Hematopoietic multipotent progenitor cell treated with erythropoietin and hydrocortisone succinate and interleukin-3 and kit ligand, for 8 days (in vitro differentiated cells): ENCODE results near the gene KCNIP1.

Source experiments
- DNase-seq: peaks from one replicate; pipeline ENCODE4 v3.0.0-alpha.2; 2015

The KCNIP1 gene

DNA sequence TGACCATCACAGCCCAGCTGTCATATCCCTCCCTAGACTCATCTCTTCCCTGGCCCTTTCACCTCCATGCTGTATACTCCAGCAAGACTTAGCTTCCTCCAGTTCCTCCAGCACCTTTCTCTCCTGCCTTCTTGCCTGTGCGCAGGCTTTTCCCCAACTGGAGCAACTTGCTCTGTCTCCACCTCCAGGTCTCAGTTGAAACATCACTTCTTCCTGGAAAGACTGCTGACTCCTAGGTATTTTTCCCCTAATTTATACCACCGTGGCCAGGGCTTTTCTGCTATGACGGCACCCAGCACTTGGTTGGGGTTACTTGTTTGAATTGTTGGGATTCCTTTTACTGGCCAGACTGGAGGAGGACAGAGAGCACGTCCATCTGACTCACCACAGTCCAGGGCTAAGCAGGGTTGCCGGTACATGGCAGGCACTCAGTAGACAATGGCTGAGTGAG is 67.5 kb downstream of the KCNIP1 start:
- DNase-seq = no peak

DNA sequence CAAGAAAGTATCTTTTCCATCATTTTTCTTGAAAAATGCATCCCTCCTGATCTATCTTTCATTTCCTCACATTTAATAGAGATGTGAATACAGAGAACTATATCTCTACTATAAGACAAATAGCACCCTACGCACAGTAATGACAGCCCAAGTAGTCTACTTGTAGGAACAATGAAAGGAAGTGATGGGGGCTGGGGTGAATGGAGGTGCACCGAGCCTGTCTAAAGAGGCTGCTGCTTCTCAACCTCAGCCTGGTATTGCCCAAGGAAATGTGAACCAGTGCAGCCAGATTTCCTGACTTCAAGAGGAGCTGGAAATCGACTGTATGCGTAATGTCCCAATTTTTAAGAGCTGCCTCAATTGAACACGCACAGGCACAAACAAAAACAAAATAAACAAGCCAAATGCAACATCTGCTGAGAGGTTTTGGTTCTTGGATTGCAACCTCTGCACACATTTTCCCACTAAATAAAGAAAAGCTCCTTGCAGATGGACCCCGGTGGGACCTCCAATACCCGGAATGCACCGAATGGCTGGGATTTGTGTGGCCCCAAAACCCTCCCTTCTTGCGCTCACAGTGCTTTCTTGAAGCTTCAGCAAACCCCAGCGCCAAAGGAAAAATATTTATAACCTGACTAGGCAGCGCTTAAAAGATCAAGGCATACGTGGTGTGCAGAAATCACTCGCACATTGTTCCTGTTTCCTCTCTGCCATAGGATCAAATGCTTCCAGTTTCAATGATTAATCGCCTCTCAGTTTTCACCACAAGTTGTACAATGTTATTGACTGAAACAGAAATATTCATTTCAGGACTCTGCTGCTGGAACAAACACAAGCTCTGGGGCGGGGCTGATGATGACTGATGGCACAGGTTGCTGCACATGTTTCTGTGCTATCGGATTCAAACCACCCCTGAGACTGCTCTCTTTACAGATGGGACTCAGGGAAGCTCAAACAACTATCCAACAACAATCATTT is 68.3 kb downstream of the KCNIP1 start:
- no peak for DNase-seq

DNA sequence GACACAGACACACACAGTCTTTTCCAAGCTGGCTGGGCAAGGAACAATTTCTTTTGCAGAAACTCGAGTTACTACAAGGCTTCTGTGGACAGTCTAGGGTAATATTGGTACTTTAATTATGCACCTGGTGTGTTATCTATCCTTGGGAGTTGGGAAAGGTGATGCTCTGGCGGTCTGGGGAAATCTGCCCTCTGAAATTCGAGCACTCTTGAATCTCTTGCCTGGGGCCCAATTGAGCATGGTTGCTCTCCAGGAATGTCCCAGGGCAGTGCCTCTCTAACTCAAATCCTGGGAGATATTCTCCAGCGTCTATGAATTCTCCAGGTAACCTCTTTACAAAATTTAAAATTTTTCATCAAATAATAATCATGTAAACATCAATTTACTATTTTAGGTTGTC is 69.3 kb downstream of the KCNIP1 start:
- DNase-seq = no peak

DNA sequence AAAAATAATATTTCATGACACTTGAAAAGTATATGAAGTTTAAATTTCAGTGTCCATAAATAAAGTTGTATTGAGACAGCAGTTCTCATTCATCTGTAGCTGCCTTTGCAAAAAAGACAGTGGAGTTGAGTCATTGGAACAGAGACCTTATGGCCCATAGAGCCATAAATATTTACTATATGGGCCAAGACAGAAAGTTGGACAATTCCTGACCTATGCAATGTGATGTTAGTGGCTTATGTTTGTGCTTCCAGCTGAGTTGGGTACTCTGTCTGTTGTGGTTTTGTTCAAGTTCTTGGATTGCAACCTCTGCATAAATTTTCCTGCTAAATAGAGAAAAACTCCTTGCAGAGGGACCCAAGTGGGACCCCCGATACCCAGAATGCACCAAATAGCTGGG is 69.8 kb downstream of the KCNIP1 start:
- DNase-seq = no peak

DNA sequence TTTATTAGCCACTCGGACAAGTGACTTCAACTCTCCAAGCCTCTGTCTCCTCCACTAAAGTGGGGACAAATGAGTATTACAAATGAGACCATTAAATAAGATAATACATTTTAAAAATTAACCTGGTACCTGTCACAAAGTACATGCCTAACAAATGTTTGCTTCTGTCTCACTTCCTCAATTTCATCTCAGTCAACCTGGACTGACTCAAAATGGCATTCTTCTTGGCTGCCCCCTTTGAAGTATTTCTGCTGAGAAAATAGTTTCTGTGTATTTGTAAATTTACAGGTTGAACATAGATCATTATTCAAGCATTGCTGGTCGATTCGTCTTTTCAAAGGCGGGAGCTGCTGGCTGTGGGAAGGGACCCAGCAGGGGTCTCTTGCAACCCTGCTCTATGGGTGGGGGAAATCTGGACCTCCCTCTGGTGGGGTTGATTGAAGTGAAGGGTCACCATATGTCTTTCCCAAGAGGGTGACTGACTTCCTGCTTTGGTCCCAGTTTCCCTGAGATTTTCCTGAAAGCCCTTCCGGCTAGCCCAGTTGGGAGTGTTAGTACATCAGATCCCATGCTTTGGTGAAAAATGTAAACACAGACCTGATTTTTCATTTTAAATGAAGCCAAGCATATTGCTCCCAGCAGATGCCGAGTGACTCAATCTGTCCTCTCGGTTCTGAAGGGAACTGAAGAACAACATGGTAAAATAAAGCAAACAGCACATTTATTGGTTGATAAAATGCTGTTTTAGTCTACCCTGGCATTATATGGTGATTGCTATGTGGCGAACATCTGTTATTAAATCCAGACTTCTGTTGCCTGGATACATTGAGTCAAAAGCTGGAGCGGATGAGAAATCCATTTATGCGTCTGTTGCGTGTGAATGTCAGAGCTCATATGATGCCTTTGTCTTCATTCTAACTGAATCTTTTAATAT is 73.0 kb downstream of the KCNIP1 start:
- DNase-seq = no peak

DNA sequence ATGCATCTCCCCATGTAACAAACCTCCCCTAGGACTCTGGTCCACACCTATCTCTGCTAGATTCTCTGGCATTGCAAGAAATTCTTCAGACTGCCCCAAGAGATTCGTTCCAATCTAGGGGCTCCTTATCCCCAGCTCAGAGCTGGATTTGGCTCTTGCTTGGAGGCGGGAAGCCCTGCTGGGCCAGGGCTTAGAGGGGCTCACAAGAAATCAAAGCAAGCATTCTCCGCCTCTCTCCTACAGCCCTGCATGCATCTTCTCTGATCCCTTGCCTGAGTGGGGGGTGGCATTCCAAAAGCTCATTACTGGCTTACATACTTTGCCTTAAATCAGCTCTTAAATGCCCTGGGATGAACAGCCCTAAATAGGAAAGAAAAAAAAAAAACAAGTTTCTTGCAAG is 75.8 kb downstream of the KCNIP1 start:
- DNase-seq = no peak

DNA sequence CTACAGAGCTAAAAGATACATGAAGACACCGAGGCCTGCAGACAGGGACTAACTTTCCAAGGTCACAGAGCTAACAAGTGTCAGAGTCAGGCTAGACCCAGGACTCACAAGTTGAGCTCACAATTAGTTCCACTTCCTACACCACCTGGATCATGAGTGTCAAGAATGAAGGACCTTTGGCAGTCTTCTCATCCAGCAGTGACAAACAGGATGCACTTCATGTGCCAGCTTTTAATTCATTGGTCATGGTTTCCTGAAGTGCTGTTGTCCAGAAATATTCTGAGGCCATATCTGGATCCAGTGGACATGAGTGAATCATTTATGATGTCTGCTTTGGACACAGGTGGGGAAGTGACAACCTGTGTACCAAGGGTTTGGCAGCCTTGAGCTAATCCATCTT is 77.4 kb downstream of the KCNIP1 start:
- no peak for DNase-seq

DNA sequence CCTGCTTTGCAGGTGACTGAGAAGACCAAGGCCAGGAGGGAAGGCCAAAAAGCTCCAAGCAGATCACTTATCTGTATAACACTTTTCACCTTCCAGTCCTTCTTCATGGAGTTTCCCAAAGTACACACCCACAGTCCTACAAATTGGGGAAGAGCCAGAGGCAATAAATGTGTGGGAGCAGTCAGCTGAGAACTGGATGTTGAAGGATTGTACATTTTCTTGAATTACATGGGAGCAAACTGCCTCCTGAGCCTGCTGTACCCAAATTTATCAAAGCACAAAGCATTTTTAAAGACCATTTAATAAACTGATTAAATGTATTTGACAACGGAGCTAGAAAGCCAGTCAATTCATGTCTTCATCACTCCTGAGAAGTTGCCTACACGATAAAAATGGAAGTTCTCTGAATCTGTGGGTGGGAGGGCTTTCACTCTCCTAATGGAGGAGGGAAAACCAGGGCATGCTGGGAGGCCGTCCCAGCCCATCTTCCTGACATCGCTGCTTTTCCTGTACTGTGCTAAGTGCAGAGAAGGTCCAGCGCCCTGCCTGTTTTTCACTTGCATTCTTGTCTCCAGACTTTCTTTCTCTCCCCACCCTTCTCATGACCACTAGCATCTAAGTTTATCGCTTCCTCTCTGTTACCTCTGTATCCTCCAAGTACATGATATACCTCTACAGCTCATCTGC is 79.0 kb downstream of the KCNIP1 start:
- no peak for DNase-seq

DNA sequence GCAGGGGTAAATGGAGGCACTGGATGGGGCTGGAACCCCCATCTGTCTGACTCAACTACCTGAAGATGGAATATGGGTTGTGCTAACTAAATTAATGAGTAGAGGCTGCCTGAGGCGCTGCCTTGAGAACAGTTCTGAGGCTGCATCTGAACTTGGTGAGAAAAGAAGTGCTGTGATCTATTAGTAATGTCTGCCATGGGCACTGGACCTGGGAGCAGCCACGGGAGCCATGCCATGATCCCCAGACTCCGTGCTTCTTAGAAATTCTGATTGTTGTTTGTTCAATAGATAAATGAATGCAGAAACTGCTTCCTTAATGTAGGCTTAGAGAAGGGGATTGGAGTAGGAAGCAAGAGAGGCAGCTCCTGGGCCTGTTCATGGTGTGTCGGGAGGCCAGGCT is 80.2 kb downstream of the KCNIP1 start:
- DNase-seq = no peak

DNA sequence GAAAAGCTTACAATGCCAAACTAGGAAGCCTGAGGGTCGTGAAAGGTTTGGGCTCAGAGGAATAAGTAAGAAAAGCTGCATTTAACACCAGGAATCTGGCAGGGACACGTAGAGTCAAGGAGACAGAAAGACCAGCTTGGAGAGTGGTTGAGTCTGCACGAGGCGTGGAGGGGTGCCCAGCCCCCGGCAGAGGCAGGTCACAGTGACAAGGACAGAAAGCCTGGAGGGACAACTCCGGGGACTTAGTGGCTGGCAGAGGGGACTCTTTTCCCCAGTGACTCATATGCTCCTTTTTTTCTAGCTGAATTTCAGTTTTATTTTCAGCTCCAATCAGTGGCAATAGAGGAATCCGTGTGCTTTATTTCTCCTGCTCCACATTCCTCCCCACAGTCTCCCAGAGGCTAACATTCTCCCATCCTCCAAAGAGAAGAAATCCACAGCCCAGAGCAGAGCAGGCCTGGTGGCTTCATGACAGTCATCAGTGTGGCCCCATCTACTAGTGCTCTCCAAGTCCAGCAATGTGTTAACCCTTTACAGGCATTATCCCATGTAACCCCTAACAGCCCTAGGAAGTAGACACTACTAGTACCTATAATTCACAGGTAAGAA is 80.7 kb downstream of the KCNIP1 start:
- no peak for DNase-seq

DNA sequence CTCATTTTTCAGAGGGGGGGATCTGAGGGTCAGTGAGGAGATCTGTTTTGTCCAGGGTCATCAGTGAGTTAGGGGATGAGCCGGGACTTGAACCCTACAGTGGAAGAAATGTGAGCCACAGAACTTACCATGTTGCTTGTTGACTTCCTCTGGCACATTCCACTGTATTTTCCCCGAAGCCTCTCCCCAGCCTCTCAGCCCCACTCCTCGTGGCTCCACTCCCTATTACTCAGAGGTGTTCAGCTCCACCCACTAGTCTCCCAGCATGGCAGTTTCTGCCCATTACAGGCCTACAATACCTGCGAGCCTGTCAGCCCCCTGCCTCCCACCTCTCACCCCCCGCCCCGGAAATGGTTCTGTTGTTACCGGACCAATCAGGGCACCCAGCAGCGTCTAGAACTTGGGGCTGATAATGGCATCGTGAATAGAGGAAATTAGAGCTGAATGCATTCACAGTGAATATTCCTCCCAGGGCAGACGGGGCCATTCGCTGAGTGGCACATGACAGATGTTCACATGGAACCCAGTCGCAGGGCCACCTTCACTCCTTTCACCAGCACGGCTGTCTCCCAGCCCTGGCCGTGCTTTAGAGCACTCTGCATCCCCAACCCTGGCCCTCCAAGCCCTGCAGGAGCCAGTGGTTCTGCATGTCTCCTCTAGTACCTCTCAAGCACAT is 81.6 kb downstream of the KCNIP1 start:
- no peak for DNase-seq

DNA sequence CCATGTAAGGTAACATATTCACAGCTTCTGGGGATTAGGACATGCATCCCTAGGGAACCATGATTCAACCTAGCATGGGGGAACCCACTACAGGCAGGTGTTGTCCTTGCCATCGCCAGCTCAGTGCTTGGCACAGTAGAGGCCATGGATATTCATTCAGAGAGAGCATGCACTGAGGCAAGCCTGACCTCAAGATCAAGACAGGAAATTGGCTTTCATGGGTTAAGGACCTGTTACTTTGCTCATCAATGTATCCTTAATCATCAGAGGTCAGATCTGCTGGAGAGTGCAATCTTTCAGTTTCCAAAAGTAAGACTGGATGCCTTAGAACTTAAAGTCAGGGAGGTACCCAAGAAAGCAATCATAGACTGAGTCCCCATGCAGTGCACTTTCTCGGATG is 84.0 kb downstream of the KCNIP1 start:
- DNase-seq = no peak

DNA sequence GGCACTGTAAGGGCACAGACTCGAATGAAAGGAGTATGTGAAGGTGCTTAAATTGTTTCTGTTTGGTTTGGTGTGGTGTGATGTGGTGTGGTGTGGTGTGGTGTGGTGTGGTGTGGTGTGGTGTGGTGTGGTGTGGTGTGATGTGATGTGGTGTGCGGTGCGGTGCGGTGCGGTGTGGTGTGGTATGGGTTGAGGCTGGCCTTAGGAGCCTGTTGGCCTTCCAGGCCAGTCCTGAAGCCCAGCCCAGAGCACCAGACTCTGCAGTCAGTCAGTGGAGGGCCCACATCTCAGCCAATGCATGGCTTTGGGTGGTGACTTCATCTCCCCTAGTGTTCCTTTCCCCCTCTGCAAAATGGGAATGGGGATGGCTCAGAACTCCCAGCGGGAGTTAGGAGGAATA is 85.8 kb downstream of the KCNIP1 start:
- no peak for DNase-seq

DNA sequence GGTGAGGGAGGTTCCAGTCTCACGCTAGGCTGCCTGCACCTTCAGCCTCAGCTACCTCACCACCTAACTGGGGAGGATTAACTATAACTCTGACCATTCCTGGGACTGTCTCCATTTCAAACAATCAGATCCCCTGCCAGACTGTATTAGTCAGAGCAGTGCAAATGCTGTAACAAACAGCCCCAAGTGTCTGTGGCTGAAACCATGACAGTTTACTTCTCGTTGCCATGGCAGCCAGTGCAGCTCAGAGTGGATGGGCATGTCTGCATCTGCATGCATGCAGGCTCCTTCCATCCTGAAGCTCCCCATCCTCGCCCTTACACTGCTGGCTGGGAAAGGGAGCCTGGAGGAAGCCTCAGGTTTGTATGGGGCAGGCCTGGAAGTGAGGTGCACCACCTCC is 86.7 kb downstream of the KCNIP1 start:
- DNase-seq = no peak

DNA sequence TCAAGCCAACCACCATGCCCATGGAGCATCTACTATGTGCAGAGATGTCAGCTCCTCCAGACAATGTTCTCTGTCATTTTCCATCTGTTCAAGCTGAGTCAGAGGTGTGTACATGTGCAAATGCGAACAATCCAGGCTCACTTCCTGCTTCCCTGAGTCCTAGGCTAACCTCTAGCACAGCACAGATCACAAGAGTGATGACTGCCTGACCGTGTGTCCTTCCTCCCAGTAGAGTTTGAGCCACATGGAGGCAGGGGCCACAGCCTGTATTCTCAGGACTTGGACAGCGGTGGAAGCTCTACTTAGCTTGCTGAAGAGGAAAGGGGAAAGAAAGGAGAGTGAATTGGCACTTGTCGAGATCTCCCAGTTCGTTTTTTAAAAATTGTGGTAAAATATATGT is 87.2 kb downstream of the KCNIP1 start:
- DNase-seq = no peak

DNA sequence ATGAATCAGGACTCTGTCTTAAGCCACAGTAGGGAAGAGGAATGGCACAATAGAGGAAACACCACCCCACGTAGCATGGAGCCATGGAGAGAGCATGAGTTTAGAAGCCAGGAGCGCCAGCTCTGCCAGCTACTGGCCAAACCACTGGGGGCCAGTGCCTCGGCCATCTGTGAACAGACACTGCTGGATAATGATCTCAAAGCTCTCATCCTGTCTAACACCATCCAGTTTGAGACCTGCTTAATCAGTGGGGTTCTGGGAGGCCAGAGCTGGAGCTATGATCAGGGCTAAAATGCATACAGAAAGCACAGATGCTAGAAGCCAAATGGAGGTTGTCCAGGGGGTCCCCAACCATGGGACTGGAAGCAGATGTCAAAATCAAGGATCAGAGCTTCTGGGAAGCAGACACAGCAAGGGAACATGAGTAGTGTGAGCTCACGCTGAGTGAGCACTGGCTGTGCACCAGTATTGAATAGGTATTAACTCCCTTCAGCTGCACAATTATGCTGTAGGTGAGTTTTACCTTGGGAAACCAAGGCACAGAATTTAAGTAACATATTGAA is 92.7 kb downstream of the KCNIP1 start:
- DNase-seq = no peak

DNA sequence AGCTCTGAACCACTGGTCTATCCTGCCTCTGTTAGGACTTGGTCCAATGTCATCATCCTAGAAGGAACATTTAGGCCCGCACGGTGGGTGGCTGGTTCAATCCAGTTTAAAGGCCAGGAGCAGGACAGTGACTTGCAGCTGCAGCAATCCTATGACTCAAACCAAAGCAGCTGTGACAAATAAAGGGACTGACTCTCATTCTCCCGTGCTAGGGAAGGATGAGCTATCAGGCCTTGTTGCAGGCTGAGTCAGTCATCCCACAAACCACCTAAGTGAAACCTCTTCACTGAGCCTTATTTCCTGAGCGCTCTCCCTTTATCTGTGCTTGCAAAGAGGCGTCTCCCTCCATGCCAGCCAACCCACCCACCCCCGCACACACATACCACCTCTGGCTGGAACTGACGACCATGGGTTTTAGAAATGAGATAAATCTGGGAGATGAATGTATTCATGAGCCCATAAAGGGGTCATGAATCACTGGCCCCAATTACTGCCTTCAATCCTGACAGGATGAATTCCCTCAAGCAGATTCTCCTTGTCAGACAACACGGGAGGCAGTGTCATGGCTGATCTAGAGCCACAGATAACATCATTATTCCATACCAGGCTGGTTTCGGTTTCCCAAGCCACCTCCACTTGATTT is 93.4 kb downstream of the KCNIP1 start:
- no peak for DNase-seq

DNA sequence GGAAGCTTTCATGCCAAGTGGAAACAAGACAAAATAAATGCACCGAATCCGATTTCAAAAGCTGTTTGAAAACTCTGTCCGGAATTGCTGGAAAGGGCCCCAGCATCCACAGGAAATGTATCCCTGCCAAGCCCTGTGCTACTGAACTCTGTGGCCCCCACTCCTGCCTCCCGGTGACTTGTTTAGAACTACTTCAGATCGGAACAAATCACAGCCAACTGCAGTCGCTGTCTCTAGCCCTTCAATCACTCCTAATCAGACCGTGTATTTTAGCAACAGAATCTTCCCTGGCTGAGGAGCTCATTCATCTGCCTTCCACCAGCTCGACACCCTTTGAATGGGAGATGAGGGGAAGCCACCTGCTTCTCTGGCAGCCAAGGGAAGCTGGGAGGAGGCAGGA is 94.1 kb downstream of the KCNIP1 start:
- DNase-seq = no peak

DNA sequence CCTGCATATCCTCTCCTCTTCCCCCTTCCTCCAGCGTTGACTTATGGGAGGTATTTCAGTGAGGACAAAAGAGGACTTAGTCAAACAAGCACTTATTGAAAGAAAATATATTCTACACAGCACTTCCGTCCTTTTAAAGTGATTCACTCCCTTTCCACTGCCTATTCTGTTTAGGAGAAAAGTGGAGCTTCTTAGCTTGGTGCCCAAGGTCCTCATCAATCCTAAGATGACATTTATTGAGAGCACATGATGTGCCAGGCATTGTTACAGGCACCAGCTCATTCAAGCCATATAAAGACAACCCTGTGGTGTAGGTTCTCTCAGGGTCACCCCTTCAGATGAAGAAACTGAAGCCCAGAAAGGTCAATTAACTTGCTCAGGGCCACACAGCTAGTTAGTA is 95.9 kb downstream of the KCNIP1 start:
- DNase-seq = no peak

DNA sequence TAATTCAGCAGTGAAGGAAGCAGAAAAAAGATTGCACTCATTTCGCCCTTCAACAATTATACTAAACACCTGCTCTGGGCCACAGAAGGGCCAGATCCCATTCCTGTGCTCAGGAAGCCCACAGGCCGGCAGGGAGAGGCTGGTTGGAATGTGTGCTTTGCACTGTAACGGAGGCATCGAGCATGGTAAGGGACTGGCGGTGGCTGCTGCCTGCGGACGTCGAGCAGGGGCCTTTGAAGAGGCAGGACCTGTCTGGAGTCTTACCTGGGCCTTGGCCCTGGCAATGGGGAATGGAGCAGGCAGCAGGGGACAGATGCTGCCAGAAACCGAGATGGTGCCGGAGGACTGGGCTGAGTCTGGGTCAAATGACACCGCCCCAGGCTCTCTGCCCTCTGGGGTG is 97.8 kb downstream of the KCNIP1 start:
- no peak for DNase-seq

DNA sequence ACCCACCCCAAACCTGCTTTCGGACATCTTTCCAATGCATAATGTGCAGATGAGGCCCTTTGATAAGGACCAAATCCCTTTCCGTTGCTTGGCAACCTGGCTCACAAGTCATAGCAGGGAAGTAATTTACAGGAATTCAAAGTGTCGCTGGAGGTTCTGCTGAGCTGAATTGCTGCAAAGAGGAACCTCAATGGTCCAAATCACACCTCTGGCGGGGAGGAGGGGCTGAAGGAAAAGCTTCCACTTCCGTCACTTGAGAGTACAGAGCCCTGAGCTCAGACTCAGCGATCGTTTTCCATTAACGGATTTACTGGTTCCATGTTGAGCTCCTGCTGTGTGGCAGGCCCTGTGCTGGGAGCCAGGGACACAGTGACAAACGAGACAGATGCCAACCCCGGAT is 99.3 kb downstream of the KCNIP1 start:
- no peak for DNase-seq
